MM.1S (cell line): ENCODE data around the gene KATNAL2.

Experiments
- DNase-seq: peaks from one replicate; pipeline ENCODE4 v3.0.0-alpha.2; 2015
- H2AFZ ChIP-seq: fragments of 300-600 bp; sonication (generic); 2 replicates; pipeline ENCODE4 v1.6.0; 2016; ENCODE audit warnings: antibody characterized with exemption, low read length
- H3F3A ChIP-seq: fragments of 300-600 bp; sonication (generic); 2 replicates; pipeline ENCODE4 v1.6.1; 2016; ENCODE audit warnings: mild to moderate bottlenecking, antibody characterized with exemption, low read length, moderate library complexity, mixed read lengths; ENCODE audit not compliant: insufficient read depth
- H3K27ac ChIP-seq: fragments of 300-600 bp; sonication (generic); 2 replicates; pipeline ENCODE4 v1.5.1; 2016; ENCODE audit warnings: mild to moderate bottlenecking, low read length
- H3K27me3 ChIP-seq: fragments of 300-600 bp; sonication (generic); replicated peaks from 2 replicates; pipeline ENCODE4 v1.6.0; 2016; ENCODE audit warnings: low read length; ENCODE audit not compliant: insufficient read depth
- H3K36me3 ChIP-seq: fragments of 300-600 bp; sonication (generic); replicated peaks from 2 replicates; pipeline ENCODE4 v1.6.1; 2016; ENCODE audit warnings: mild to moderate bottlenecking, low read length, mixed read lengths; ENCODE audit not compliant: insufficient read depth
- H3K4me1 ChIP-seq: fragments of 300-600 bp; sonication (generic); 2 replicates; pipeline ENCODE4 v1.6.1; 2016; ENCODE audit warnings: low read length, mixed read lengths
- H3K4me2 ChIP-seq: fragments of 300-600 bp; sonication (generic); 2 replicates; pipeline ENCODE4 v1.6.0; 2016; ENCODE audit warnings: low read depth, low read length
- H3K4me3 ChIP-seq: fragments of 300-600 bp; sonication (generic); 2 replicates; pipeline ENCODE4 v1.5.1; 2016; ENCODE audit warnings: low read length, mixed read lengths
- H3K79me2 ChIP-seq: fragments of 300-600 bp; sonication (generic); 2 replicates; pipeline ENCODE4 v1.6.1; 2016; ENCODE audit warnings: mixed run types, low read length, mixed read lengths
- H3K9ac ChIP-seq: fragments of 300-600 bp; sonication (generic); 2 replicates; pipeline ENCODE4 v1.6.1; 2016; ENCODE audit warnings: low read length, mixed read lengths
- H3K9me2 ChIP-seq: fragments of 300-600 bp; sonication (generic); replicated peaks from 2 replicates; pipeline ENCODE4 v1.6.1; 2016; ENCODE audit warnings: mild to moderate bottlenecking, low read length, mixed read lengths; ENCODE audit not compliant: insufficient read depth
- H3K9me3 ChIP-seq: fragments of 300-600 bp; sonication (generic); replicated peaks from 2 replicates; pipeline ENCODE4 v1.6.1; 2016; ENCODE audit warnings: mild to moderate bottlenecking, low read length, mixed read lengths; ENCODE audit not compliant: insufficient read depth
- H4K20me1 ChIP-seq: fragments of 300-600 bp; sonication (generic); 2 replicates; pipeline ENCODE4 v1.6.1; 2016; ENCODE audit warnings: mild to moderate bottlenecking, low read length, moderate library complexity, mixed read lengths; ENCODE audit not compliant: insufficient read depth
- EZH2 ChIP-seq: fragments of 300-600 bp; sonication (generic); optimal IDR thresholded peaks from 2 replicates; pipeline ENCODE3; 2017; ENCODE audit warnings: low read depth, mild to moderate bottlenecking, antibody characterized with exemption, low read length, mixed read lengths
- EZH2phosphoT487 ChIP-seq: fragments of 300-600 bp; sonication (generic); IDR thresholded peaks from 2 replicates; pipeline ENCODE4 v1.6.1; 2018; ENCODE audit warnings: antibody characterized with exemption, low read length
- TF ChIP-seq, protein P1 (sequence below): fragments of 300-600 bp; sonication (generic); IDR thresholded peaks from 2 replicates; pipeline ENCODE4 v1.5.1; 2016; ENCODE audit warnings: antibody characterized with exemption, low read length, mixed read lengths

KATNAL2 gene

DNA sequence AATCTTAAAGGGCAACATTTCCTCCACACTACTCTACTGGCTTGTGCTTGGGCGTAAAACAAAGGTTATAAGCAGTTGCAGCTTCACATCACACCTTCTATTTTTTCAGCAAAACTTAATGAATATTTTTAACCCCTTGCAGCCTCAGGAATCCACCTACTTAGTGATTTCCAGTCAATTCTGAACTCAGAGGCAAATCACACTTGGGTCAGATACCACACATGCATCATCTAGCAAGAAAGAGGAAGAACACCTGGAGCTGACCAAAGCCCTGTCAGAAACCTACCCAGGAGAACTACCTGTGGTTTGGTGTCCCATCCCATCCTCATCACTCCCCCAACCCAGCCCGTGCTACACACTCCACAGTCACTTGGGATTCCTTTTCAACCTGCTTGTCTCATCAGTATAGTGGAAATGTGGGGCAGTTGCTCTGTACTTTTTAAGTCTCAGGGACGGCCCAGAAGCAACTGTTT is 25.6 kb upstream of the KATNAL2 start:
- no peaks in the 10 kb centered on the region for H4K20me1 ChIP-seq
- H3K79me2 ChIP-seq: peaks cover 66% of the 10 kb centered on the region
- H3K9ac ChIP-seq: no peak overlapping the region
- H3K9me2 ChIP-seq: no peaks in the 10 kb centered on the region
- no peak for DNase-seq
- no peak overlapping the region for H3K4me2 ChIP-seq
- no peak for TF ChIP-seq EZH2
- no peak for TF ChIP-seq EZH2phosphoT487
- TF ChIP-seq, protein P1, sequence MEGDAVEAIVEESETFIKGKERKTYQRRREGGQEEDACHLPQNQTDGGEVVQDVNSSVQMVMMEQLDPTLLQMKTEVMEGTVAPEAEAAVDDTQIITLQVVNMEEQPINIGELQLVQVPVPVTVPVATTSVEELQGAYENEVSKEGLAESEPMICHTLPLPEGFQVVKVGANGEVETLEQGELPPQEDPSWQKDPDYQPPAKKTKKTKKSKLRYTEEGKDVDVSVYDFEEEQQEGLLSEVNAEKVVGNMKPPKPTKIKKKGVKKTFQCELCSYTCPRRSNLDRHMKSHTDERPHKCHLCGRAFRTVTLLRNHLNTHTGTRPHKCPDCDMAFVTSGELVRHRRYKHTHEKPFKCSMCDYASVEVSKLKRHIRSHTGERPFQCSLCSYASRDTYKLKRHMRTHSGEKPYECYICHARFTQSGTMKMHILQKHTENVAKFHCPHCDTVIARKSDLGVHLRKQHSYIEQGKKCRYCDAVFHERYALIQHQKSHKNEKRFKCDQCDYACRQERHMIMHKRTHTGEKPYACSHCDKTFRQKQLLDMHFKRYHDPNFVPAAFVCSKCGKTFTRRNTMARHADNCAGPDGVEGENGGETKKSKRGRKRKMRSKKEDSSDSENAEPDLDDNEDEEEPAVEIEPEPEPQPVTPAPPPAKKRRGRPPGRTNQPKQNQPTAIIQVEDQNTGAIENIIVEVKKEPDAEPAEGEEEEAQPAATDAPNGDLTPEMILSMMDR: no peak
- H3K27ac ChIP-seq: no peak overlapping the region
- H2AFZ ChIP-seq: no peak overlapping the region
- H3K9me3 ChIP-seq: no peaks in the 10 kb centered on the region
- H3K27me3 ChIP-seq: no peaks in the 10 kb centered on the region
- peaks cover 7% of the 10 kb centered on the region; the same call in 1 of the 2 replicates for H3K36me3 ChIP-seq
- H3F3A ChIP-seq: no peaks in the 10 kb centered on the region
- H3K4me3 ChIP-seq: no peak overlapping the region
- H3K4me1 ChIP-seq: no peaks in the 10 kb centered on the region

DNA sequence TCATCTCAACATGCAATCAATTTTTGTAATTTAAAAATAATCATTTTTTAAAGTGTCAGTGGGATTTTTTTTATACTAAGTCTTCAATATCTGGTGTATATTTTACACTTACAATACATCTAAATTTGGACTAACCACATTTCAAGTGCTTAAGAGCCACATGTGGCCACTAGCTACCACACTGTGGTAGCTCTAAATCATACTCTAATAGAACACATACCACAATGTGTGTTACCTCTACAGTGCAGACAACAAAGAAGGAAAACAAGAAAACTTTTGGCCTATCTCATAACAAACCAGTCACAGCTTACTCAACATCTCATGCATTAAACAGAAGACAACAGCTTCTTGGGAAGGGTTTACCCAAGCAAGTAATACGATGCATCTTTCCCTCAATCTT is 24.6 kb upstream of the KATNAL2 start:
- TF ChIP-seq, protein P1: no peak
- TF ChIP-seq EZH2: no peak
- no peak for TF ChIP-seq EZH2phosphoT487
- Histone ChIP-seq H3K9me3 (no peaks in the 10 kb centered on the region), H3K36me3 (peaks cover 7% of the 10 kb centered on the region; the same call in 1 of the 2 replicates), H3K4me3 (no peak overlapping the region), H3K27me3 (no peaks in the 10 kb centered on the region), H3K79me2 (peaks cover 59% of the 10 kb centered on the region), H3K9me2 (no peaks in the 10 kb centered on the region), H3K4me2 (no peak overlapping the region), H3K4me1 (no peaks in the 10 kb centered on the region), H2AFZ (no peak overlapping the region), H3F3A (no peaks in the 10 kb centered on the region), H4K20me1 (no peaks in the 10 kb centered on the region), H3K9ac (no peak overlapping the region), H3K27ac (no peak overlapping the region)
- DNase-seq: no peak

DNA sequence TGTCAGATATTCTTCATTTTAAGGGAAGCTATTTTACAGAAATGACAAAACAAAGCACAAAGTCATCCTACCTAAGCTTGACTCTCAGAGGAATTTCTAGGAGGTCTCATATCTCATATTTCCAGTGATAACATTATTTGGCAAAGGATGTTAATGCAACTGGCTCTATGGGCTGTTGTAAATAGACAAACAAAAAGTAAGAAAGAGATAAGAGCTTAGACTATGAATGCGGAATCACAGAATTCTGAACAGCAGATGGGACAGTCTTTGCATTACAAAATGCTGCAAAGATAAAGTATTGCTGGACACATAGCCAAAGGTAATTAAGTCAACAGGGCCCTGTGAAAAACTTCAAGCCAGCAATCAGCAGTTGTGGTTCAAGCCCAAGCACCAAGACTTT is 24.0 kb upstream of the KATNAL2 start:
- TF ChIP-seq, protein P1: no peak
- TF ChIP-seq EZH2 (no peak), EZH2phosphoT487 (no peak)
- peaks cover 4% of the 10 kb centered on the region; the same call in 1 of the 2 replicates for H3K36me3 ChIP-seq
- no peak overlapping the region for H3K4me2 ChIP-seq

More for the DNA sequence above, 24.0 kb upstream of the KATNAL2 start:
- no peaks in the 10 kb centered on the region for H3K4me1 ChIP-seq
- H3K9me3 ChIP-seq: no peaks in the 10 kb centered on the region
- DNase-seq: no peak
- peaks cover 62% of the 10 kb centered on the region for H3K79me2 ChIP-seq
- H3K27me3 ChIP-seq: no peaks in the 10 kb centered on the region
- H3K9ac ChIP-seq: no peak overlapping the region
- H2AFZ ChIP-seq: no peak overlapping the region
- H3K9me2 ChIP-seq: no peaks in the 10 kb centered on the region
- no peaks in the 10 kb centered on the region for H3F3A ChIP-seq
- no peak overlapping the region for H3K27ac ChIP-seq
- H4K20me1 ChIP-seq: no peaks in the 10 kb centered on the region
- no peak overlapping the region for H3K4me3 ChIP-seq
